HG03571 (cell line): Measurements from ENCODE around the gene CCHCR1.

Source experiments
- ATAC-seq: cut with Tn5 transposase; IDR thresholded peaks from one replicate; pipeline ENCODE4 v1.9.1; 2021; ENCODE audit not compliant: unreplicated experiment

Gene CCHCR1

DNA sequence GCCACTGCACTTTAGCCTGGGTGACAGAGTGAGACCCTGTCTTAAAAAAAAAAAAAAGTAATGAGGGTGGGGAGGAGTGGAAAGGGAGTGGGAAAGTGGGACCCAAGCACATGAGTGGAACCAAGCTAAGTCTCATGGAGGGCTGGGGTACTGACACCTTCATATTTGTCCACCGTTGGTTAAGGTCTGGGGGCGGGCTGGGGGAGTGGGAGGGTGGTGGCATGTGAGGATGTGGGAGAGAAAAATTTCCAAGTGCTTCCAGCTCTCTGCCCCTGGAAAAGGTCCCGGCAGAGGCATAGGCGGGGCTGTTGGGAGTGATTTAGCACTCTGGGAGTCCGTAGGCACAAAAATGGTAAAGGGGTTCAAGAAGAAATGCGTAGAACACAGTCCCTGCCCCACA is 24.8 kb downstream of the CCHCR1 start:
- no peak for ATAC-seq

DNA sequence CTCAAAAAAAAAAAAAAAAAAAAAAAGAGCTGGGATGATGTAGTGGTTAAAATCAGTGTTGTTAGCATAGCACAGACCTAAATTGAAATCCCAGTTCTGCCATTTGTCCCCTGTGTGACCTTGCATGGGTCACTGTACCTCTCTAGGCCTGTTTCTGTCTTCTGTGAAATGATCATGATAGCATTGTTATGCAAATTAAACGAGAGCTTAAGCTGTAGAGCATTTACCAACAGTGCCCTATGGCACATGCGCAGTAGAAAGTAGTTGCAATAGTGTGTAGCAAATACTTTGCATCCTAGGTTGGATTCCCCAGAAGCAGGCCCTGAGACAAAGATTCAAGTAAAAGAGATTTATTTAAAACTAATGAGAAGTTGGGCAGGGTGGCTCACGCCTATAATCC is 26.0 kb downstream of the CCHCR1 start:
- no peak for ATAC-seq

DNA sequence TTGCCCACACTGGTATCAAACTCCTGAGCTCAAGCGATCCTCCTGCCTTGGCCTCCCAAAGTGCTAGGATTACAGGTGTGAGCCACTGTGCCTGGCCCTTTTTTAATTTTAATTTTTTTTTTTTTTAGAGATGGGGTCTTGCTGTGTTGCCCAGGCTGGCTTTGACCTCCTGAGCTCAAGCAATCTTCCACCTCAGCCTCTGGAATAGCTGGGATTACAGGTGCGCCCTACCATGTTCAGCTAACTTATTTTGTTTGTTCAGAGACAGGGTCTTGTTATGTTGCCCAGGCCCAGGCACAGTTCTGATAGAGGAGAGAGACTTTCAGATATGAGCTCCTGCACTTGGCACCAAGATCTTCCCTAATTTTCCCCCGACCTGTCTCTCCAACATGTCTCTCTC is 26.9 kb downstream of the CCHCR1 start:
- no peak for ATAC-seq

DNA sequence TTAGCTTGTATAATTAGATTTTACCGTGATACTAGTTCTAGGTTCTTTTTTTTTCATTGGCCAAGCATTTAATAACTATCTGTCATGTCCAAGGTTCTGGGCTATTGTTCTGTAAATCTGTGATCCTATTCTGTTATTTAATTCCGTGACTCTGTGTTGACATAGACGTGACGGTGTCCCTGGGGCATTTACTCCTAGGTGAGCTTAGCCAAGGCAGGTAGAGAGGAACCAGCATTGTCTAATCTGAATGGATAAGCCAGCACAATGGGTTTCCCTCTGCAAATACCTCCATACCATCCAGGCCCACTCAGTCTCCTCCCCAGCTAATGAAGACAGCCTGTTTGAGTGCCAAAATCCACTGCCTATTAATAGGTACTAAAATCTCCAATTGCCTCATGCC is 28.5 kb downstream of the CCHCR1 start:
- ATAC-seq, result no peak

DNA sequence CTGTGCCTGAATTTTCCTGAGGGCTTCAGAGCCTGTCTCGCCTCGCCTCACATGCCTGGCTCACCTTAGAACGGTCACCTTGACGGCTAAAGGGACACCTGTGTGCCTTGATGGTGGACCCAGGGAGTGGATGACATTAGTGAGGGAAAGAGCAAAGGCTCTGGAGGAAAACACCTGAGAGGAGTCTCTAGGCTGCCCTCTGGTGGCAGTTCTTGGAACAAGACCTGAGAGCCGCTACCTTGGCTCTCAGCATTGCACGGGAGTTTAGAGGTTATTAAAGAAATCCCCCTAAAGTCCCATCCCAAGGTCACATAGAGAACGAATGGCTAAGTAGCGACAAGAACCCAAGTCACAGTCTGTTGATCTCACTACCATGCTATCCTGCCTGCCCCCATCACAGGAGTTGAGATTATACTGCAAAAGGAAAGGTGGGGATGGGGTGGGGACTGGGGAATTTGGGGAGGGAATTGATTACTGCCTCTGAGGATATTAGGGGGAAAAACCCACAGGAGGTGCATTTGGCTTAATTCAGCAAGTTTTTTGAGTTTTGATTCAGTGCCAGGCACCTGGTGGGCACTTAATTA is 29.4 kb downstream of the CCHCR1 start:
- no peak for ATAC-seq

DNA sequence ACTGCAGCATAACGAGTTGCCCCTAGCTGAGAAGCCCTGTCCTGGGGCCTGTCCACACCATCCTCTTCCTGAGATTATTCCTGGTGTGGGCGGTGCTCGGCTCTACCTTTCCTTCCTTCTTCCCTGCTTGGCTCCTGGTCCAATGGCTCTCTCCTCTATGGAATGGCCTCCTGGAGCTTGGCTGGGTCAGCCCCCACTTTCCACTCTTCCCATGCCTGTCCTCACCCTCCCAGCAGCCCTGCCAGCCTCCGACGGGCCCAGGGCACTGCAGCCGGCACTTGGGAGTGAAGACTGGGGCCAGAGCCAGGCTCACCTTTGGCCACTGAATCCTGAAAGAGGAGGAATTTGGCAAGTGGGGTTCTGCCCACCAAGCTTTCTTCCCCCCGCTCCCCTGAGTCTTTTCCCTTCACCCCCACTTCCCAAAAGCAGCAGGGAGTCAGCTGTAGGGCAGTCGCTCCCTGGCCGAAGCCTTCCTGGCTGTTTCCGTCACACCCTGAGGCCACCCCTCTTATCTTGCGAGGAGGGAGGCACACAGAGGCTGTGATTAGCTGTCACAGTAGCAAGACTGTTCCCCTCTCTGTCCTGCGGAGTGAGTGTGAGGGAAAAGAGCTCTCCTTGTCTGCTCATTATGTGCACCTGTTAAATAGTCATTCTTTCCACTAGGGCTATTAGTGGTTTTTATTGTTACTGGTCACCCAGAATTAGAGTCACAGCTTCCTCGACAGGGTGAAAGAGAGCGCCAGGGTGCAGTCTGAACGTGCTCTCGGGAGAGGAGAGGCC is 31.0 kb downstream of the CCHCR1 start:
- ATAC-seq, result no peak

DNA sequence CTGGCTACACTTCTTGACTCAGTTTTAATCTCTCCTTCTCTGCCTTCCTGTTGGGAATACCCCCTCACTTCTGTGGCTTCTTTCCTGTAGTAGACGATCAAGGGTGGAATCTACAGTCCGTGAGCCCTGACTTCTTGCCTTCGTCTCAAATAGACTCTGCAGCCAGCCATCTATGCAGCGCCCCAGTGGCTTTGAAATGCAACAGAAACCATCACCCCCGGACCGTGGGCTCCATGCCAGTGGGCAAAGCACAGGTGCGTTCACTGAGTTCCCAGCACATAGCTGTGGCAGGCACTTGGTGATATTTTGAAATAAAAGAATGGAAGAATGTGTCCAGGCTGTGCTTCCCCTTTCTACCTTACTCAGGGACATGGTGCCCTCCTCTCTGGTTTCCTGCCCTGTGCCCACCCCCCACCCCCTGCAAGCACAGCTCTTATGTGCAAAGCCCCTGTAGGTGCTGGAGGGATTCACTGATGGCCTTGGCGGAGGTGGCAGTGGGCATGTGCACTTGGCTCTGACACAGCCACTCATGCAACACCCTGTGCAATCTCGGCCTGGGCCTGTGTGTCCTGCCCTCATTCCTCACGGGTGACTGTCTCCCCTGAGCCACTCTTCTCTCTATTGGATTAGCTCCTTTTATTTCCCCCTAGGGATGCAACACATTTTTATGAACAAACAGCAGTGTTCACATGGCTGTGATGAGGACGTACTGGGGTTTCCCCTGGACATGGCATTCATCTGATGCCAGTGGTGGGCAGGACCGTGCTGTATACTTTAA is 31.8 kb downstream of the CCHCR1 start:
- no peak for ATAC-seq

DNA sequence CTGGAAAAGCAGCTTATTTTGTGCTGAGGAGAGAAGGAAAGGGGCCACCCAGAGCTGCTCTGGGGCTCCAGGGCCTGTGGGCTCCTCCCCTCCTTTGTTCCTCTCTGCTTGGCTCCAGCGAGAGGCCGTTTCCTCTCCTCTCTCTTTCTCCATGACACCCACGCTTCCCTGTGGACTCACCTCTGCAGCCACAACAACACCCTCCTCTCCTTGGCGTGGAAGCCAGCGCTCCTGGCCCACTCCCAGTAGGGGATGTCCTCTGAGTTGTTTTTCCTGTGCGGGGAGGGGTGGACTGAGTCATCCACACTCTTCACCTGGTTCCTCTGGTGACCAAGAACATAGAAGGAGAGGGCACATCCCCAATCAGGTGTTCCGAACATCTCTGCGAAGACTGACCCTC is 32.4 kb downstream of the CCHCR1 start:
- no peak for ATAC-seq

DNA sequence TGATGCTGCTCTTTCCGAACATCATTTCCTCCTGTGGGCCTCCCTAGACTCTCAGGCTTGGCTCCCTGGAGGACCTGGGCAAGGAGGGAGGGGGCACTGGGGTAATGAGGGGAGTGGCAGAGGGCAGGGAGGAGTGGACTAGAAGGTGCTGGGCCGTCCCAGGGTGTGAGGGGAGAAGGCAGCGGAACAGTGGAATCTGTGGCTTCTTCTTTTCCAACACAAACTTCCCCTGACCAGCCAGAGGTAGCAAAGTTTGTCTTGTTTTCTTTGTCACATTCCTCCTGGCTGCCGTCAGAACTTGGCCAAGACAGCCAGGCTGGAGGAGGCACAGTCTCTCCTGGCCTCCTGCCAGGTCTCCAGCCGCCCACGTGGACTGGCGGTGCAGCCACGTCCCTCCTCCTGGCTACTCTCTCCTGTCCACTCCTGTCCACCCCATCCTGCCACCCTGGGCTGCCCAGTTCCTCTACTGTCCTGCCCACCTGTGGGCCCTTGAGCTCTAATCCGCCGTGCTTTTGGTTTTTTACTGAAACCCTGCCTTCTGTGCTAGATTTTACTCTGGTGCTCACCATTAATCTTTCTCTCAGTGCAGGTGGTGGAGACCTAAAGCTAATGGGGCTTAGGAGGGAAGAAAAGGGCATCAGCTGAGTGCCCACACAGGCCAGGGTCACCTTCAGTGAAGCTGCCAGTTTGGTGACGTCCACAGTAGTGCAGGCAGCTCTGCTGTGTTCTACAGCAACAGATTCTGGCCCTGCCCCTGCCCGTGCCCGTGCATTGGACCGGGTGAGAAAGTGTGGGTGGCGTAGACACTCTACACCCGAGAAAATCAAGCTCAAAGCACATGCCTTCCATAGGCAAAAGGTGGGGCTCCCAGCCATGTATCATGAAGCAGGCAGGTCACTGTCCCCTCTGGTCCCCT is 34.6 kb downstream of the CCHCR1 start:
- no peak for ATAC-seq

DNA sequence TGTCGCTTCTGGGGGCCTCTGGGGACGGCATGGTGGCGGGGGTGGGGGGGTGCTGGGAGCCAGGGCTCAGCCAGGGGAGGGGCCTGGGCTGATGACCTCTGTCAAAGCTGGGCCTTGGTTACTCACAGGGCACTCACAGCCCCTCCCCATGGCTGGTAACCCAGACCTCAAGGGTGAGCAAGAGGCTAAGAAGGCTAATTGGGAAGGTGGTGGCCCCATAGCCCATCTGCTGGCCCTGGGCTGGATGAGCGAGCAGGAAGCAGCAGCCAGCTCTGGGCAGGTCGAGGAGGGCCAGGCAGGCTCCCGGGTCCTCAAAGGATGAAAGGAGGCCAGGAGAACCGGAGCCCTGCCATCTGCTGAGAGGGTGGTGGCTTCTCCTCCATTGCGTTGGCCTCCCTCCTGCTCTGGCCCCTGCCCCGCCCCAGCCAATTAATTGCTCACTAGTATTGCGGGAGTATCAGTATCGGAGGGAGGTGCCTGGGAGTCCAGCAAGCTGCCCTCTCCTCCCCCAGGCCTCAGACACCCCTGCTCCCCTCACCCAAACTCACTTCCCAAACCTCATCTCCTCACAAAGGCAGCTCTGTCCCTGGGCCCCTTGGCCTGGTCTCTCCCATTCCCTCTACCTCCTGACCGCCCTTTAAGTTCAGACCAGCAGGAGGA is 36.3 kb downstream of the CCHCR1 start:
- no peak for ATAC-seq

DNA sequence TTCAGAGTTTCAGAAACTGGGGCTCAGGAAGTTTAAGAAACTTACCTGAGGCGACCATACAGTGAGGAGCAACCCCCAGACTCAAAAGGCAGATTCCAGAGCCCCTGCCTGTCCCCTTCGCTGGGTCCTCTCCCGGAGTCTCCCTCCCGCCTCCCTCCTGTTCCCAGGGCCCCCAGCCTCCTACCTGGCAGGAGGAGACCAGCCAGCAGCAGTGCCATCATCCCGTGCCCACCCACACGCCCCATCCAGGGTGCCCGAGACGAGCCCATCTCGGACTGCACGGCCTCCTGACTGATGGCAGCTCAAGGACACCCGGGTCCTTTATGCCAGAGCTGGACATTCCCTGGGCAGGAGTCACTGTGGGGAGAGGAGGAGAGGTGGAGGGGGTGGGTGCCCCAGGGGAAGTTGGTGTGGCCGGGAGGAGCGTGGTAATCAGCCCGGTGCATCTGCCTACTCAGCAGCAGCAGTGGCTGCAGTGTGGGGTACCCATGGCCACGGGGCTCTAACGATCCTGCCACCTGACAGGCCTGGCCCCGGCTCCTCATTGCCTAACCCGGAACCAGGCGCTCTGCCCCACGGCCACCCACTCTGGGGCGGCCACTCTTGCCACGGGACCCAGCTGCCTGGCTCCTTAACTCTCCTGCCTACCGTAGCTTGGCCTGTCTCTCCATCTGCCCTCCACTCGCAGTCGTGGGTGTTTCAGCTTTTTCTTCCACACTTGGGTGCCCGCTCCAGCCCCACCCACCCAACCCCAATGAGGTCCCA is 37.3 kb downstream of the CCHCR1 start, which contains the start of gene CDSN:
Gene CDSN (minus strand): TSS at position 296 of the 765 bp plus-strand sequence. CDS start 27 bp downstream, at position 269.
- ATAC-seq, result no peak

DNA sequence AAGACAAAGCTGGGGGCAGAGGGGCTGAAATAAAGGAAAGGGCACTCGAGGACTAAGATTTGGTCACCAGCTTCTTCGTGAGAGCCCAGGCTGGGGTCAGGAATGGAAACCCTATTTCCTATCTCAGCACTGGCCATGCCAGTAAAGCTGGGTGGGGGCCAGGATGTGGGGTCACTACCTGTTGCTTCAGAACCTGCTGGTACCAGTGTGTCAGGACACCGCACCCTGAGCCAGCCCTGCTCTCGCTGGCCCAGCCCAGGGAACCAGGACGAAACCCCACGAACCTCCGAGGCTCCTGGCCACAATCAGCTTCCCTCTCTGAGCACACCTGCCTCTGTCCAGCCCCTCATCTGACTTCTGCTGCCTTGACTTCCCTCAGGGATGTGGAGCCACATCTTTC is 39.4 kb downstream of the CCHCR1 start:
- ATAC-seq, result no peak

DNA sequence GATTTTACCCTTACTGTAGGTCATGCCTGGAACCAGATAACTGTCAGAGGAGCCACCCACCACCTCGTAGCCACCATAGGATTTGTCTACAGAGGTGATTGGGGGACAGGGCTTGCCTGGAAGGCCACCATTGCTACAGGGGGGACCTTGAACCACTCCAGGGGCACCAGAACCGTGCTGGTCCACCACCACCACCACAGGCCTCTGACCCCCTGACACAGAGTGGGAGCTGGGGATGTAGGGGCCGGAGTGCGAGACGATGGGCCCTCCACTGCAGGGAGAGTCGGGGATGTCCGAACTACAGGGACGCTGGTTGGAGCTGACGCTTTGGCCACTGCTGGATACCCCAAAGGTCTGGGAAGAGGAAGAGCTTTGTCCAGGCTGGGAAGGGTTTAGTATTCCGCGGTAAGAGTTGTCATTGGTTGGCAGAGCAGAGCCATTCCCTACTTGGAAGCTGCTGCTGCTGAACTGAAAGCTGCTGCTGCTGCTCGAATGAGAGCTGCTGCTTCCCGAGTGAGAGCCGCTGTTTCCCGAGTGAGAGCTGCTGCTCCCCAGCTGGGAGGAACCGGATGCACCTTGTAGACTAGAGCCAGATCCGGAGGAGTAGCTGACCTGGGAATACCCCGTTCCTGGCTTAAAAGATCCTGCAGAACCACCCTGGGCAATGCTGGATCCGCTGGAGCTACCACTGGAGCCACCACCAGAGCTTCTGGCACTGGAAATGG is 40.8 kb downstream of the CCHCR1 start:
- no peak for ATAC-seq

DNA sequence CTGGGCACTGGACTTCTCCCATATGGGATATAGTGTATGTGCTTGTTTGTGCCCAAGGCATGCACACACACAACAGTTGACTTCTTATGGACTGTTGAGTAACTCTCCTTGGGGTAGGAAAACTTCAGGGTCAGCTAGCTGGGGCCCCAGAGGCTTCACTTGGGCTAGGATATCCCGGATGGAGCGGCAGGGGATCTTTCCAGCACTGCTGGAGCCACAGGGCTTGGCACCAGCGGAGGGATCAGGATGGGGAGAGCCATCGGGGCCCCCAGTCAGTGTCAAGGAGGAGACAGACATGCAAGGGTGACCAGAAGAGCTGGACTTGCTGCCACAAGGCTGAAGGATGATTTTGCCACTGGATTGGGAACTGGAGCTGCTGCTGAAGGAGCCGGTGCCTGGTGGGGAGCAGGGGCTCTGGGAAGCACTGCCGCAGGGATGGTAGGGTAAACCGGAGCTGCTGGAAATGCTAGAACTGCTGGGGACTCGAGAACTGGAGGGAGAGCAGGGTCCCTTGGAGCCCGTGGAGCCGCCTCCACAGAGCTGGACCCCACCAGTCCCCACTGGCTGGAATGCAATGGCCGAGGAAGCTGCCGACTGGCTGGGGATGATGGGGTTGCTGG is 41.6 kb downstream of the CCHCR1 start:
- ATAC-seq, result no peak

DNA sequence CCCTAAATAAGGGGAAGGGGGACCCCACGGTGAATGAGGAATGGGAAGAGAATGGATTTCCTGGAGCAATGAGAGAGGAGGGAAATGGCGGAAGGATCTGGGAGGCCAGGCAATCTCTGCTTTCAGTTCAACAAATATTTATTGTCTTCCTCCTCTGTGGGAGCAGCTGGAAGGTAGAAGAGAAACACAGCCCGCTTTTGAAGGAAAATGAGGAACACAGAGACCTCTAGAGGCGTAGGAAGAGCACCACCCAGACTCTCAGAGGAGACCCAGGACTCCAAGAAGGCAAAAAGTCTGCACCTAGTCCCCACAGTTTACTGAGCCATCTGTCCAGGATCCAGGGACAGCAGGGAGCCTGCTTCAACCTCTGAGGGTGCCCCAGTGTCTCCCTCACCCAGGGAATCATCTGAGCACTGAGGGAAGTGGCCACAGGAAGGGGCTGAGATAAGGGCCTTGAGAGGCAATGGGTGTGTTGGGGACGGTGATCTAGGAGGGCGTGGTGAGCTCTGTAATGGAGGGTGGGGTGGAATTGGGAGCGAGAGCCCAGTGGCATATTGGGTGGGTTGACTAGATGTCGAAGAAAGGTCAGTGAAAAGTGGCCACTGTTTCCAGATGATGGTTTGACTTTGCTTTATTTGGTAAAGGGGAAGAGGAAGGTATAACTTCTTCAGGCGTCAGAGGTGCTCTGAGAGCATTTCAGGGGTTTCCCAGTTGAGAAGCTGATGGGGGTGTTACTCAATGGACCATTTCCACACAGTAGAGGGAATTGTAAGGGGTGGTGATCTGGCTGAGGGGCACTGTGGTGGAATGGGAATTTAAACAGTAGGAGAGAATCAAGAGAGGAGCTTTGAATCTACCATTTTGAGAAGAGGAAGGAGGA is 42.4 kb downstream of the CCHCR1 start:
- ATAC-seq, result no peak

DNA sequence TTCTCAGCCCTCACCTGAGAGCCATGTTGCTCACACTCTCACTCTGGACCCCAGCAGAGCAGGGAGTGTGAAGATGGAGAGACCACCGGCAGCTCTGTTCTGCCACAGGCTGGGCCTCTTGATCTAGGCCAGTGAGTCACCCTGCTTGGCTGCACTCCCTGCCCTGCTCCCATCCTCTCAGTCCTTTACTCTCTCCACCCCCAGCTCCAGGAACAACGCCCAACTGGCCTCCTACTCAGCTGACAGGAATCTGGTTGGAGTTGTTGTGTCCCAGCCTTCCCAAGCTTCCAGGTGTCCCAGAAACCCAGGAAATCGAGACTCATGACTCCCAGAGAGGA is 43.1 kb downstream of the CCHCR1 start, which contains the start of gene PSORS1C1:
Gene PSORS1C1 (plus strand): TSS at position 260 of the 338 bp plus-strand sequence. CDS start 14,833 bp downstream, outside the sequence.
- ATAC-seq, result no peak

DNA sequence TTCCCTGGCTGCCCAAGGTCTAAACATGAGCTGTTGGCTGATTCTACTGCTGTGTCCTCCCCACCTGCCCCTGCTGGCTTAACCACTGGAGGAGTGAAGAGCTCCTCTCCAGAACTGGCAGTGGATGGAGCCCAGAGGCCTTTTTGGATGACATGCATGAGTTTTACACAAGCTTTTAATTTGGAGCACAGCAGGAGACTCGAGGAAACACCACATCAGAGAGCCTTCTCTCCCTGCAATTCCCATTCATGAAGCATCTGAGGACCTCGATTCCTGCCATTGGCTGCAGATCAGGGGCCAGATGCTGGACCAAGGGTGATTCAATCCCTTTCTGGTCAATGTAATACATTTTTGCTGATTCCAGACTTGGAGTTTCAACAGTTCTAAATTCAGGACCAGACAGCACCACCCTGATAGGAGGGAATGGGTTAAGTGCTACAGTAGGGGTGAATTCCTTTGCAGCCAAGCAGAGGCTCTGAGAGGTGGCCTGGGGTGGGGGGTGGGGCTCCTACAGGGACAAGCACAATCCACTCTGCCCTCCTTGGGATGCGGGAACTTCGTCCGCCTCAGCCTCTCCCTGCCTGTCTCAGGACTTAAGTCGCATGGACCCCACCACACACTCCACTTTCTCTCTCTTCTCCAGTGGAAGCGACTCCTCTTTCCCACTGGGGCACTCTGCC is 43.6 kb downstream of the CCHCR1 start:
- ATAC-seq, result no peak
